GM10266 (cell line): ENCODE data around the gene SPHK2.
"Not testable (repeated sequence)": the region's sequence is repeated elsewhere in the genome, so short reads cannot be mapped to it uniquely, and the experiment has no call there.

Experiments
- DNase-seq: peaks from one replicate; pipeline ENCODE4 v3.0.0; 2012; ENCODE audit errors: extremely low spot score
- CTCF ChIP-seq: IDR thresholded peaks from 2 replicates; pipeline ENCODE4 v1.5.1; 2012; ENCODE audit warnings: mild to moderate bottlenecking, low read depth; ENCODE audit not compliant: control insufficient read depth, insufficient read depth; ENCODE audit errors: missing control alignments

SPHK2 gene

GRCh38 chr19:48656840-48657474 lies 37.7 kb downstream of the SPHK2 start:
- TF ChIP-seq CTCF = no peak
- no peak for DNase-seq

GRCh38 chr19:48657828-48658227 lies 38.5 kb downstream of the SPHK2 start:
- DNase-seq = not testable (repeated sequence)

GRCh38 chr19:48658483-48658882 lies 39.2 kb downstream of the SPHK2 start:
- no peak for TF ChIP-seq CTCF

DNA sequence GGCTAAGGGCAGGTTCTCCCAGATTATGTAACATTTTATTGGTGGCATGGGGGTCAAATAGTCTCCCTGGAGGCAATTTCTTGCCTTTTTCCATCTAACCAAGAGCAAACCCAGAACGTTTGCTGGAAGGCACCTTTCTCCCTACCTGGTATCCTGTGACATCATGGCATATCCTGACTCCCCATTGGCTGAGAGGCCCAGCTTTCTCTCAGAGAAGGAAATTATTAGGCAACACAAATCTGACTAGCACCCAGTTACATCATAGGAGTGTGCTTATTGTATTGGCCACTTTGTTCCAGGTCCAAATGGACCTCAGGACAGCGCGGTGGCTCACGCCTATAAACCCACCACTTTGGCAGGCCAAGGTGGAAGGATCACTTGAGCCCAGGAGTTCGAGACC lies 40.5 kb downstream of the SPHK2 start:
- DNase-seq = peak; percentile 60

More at GRCh38 chr19:48658483-48658882, 39.2 kb downstream of the SPHK2 start:
- no peak for DNase-seq

GRCh38 chr19:48660852-48661710 lies 41.8 kb downstream of the SPHK2 start:
- no peak for TF ChIP-seq CTCF
- DNase-seq = peak; percentile 99

More for the DNA sequence above, 40.5 kb downstream of the SPHK2 start:
- no peak for TF ChIP-seq CTCF

DNA sequence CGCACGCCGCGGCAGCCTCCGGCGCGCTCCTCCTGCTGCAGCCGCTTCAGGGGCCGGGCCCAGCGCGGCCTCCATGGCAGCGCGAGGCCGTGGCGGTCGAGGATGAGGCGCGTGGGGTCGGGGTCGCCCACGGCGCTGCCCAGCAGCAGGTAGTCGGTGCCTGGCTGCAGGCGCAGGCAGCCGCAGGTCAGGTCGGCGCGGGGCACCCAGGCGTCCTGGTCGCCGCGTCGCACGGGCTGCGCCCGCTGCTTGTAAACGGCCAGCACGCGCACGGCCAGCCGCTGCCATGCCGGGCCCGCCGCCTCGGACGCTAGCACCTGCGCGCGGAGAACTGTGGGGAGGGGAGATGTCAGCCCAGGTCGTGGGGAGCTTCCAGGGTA lies 42.4 kb downstream of the SPHK2 start:
- no peak for TF ChIP-seq CTCF
- DNase-seq = peak; percentile 4

GRCh38 chr19:48663667-48664066 lies 44.4 kb downstream of the SPHK2 start:
- no peak for TF ChIP-seq CTCF
- DNase-seq = peak; percentile 14
